Dedifferentiated amniotic fluid mesenchymal stem cell (primary cell): ENCODE results near the gene RGS10.
"Not testable (repeated sequence)": the region's sequence is repeated elsewhere in the genome, so short reads cannot be mapped to it uniquely, and the experiment has no call there.

ENCODE experiments used
- DNase-seq: peaks from one replicate; pipeline ENCODE4 v3.0.0-alpha.2; 2016; ENCODE audit errors: extremely low spot score

The RGS10 gene, protein sequence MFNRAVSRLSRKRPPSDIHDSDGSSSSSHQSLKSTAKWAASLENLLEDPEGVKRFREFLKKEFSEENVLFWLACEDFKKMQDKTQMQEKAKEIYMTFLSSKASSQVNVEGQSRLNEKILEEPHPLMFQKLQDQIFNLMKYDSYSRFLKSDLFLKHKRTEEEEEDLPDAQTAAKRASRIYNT

GRCh38 chr10:119542357-119542987, at the start of gene RGS10:
TSS of gene RGS10 (minus strand) at chr10:119542719. CDS start at chr10:119542638, 81 bp downstream.
- no peak for DNase-seq

DNA sequence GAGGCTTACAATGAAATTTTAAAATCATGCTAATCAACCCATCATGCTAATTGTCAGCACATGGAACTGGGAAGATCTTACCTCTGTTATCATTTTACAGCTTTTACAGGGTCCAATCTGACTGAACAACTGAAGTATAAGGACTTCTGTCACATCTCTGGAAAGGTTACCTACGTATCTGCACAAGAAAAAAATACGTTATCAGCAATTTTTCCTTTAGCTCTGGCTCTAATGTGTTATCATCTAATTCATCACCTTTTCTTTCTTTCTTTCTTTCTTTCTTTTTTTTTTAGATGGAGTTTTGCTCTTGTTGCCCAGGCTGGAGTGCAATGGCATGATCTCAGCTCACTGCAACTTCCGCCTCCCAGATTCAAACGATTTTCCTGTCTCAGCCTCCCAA, 45.6 kb upstream of the RGS10 start:
- DNase-seq: no peak

- DNase-seq: no peak
These were observed 35.8 kb upstream of the RGS10 start for GRCh38 chr10:119578355-119578754.

DNA sequence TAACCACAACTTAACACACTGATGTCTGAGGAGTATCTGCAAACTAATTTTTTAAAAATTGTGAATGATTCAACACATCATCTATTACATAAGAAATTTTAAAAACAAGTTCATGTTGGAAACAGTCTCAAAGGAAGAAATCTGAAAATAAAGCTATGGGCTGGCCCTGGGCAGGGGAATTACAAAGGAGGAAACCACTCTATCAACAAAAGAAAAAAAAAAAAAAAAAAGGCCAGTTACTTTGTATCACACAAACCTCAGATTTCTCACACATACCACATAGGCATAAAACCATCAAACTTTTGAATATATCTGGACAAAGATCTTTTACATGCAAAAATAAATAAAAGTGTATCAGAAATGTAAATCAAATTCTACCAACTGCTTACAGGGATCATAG, 33.5 kb upstream of the RGS10 start:
- DNase-seq: no peak

GRCh38 chr10:119575506-119575905, 33.0 kb upstream of the RGS10 start:
- DNase-seq: no peak

DNA sequence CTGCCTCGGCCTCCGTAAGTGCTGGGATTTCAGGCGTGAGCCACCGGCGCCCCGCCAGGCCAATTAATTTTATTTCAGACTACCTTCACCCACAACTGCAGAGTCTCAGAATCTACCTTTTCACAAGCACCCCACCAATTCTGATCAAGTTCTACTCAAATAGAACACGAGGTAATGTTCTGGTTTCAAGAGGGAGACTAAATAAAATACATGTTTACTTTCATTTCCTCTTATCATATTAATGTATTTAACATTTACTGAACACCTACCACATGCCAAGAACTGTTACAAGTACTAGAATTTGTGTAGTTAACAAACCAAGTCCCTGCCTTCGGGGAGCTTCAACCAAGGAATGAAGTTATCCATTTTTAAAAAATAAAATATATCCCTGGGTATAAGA, 25.5 kb upstream of the RGS10 start:
- no peak for DNase-seq

GRCh38 chr10:119562097-119562496, 19.6 kb upstream of the RGS10 start:
- DNase-seq: no peak

DNA sequence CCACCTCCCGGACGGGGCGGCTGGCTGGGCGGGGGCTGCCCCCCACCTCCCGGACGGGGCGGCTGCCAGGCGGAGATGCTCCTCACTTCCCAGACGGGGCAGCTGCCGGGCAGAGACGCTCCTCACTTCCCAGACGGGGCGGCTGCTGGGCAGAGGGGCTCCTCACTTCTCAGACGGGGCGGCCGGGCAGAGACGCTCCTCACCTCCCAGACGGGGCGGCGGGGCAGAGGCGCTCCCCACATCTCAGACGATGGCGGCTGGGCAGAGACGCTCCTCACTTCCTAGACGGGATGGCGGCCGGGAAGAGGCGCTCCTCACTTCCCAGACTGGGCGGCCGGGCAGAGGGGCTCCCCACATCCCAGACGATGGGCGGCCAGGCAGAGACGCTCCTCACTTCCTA, 17.0 kb upstream of the RGS10 start:
- DNase-seq: not testable (repeated sequence)

GRCh38 chr10:119556081-119556480, 13.6 kb upstream of the RGS10 start:
- not testable (repeated sequence) for DNase-seq

- no peak for DNase-seq
These were observed 12.8 kb upstream of the RGS10 start for GRCh38 chr10:119555178-119555784.

- no peak for DNase-seq
These were observed 8.3 kb upstream of the RGS10 start for GRCh38 chr10:119550827-119551226.

GRCh38 chr10:119549247-119549999, 6.9 kb upstream of the RGS10 start:
- DNase-seq: no peak

- no peak for DNase-seq
These were observed 3.5 kb upstream of the RGS10 start for GRCh38 chr10:119546009-119546408.

DNA sequence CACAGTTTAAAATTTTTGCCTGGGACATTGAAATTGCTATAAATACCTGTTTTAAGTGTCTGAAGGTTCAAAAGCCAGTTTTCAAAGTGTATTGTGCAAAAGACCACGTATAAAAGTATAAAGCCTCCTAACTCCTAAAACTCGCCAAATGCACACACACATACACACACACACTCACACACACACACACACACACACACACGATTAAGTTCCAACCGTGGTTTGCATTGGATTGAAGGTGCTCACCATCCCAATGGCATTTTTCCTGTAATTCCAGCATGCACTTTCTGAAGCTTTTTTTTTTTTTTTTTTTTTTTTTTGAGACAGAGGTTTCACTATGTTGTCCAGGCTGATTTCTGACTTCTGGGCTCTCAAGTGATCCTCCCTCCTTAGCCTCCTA, 2.8 kb upstream of the RGS10 start:
- no peak for DNase-seq

DNA sequence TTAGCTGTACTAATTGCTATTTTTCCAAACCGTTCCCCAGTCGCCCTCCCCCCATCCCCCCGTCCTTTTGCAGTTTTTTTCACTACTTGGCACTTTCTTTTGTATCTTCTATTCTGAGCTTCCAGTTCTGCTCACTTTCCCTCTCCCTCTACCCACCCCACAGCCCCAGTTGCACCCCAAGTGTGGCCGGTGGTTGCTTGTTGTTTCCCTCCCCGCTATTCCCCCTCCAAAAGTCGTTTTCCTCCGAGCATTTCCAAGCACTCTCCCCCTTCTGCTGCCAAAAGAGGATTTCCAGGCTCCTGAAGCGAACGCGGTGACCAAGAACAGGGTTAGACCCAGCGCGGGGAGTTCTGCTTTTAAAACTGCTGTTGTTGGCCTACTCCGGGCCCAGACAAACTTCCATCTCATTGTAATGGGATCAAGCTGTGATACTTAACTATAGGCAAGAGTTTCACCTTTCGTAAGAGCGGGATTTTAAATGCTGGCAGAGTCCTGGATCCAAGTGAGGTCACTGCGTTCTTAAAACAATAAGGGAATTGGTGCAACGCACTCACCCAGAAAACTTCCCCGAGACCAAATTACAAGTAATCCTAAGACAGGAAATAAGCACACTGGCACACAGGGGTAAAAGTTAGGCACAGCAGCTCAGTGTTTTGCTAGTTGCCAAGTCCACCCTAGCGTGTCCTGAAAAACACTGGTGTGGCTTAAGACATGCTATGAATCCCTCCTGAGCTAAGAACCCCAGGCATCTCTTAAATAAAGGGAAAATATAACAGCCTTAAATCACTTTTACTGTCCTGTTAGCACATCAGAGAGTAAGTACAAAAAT, 1.5 kb upstream of the RGS10 start:
- no peak for DNase-seq

DNA sequence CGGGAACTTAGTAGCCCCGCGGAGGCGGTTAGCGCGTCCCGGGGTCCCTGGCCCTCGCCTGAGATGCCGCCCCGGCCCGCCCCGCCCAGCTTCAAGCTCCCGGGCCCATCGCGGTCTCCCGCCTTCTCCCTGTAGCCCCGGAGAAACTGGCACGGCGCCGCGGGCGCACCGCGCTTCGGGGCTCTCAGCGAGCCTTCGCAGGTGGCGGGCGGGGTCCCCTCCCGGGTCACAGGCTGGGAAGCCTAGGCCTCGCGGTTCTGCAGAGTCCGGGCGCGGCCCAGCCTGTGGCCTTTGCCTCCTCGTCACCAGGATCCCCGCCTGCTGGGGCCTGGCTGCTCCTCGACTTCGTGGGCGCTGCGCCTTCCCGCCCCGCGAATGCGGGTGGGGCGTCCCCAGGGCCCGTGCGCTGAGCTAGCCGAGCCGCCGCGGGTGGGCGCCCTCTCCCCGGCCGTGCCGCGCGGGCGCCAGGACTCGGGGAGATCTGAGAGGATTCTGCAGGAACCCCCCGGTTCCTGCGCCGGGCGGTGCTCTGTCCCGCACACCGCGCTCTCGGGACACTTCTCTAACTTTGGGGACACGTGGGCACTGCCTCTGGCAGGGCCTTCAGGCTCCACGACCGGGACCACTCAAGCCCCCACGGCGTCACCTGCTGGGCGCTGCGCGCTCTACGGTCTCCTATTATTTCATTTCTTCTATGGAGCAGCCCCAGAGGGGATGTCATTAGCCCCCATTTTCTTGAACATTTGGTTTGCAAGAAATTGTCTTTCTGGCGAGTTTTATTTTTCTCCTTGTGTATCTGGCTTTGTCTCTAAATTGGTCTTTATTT, 682 bp upstream of the RGS10 start:
- no peak for DNase-seq

DNA sequence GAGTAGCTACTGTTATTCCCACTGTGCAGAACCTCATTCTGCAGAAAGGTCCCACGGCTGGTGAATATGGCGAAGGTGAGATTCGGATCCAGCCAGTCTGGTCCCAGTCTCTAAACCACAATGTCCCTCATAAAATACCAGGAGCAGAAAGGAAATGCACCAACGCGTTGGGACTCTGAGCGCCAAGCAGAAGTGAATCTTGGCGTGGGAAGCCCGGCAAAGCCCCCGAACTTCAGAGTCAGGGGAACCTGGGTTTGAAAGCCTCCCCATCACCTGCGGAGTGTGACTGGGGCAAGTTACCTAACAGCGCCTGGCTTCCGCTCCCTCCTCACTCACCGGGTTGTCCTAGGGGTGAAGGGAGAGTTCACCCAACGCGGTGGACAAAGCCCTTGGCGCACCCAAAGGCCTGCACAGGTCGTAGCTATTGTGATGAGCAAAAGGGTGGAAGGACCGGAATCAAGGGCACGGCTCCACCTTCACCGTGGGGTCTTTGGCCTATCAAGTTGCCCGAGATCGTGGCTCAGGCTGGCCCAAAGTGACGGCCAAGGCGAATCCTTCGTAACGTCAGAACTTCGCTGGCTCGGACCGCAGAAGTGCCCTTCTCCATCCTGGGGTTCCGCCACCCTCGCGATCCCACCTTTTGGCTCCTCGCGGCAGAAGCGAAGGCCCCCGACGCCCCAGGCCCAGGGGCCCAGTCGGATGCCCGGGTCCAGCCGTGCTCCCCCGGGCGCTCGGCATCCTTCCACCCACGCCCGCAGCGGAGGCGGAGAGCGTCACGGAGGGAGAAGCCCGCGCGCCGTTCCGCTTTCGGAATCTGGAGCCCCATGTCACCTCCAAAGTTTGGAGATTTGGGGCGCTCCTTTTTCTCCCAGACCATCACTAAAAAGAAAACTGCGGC, 811 bp downstream of the RGS10 start:
- no peak for DNase-seq

DNA sequence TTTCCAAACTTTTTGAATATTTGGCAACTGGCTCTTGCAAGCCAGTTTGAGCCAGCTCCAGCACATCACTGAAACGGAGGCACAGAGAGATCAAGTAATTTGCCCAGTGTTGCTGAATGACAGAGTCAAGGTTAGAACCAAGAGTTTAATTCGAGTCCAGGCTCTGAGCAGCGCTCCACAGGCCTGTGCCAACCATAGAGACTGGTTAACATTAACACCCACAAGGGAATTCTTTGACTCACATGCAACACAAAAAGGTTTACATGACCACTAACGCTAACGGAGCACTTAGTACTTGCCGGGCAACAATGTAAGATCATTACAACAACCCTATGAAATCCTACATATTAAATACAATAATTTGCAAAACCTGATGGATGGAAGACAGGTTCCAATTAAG, 1.5 kb downstream of the RGS10 start:
- DNase-seq: no peak

GRCh38 chr10:119540038-119540437, 2.5 kb downstream of the RGS10 start:
- no peak for DNase-seq

GRCh38 chr10:119539359-119539825, 3.1 kb downstream of the RGS10 start:
- no peak for DNase-seq
